ENCODE data around the gene PAF1. TPM values are rescaled to one million over a fixed set of nuclear protein-coding genes. Genes with fewer than 3 reads are reported as not detected.

The PAF1 gene
- total and polyA plus RNA-seq, 2 of the 13 experiments (the other 11 are each of a cell fraction or from before 2014, with no cell fraction given) = 30.2 to 31.1 TPM

- TF ChIP-seq ZBTB39 (CRISPR knock-in tag; IDR thresholded peaks at IDR 0.05) (no peak), ZNF256 (CRISPR knock-in tag; conservative IDR thresholded peaks at IDR 0.05) (no peak), ZNF382 (CRISPR knock-in tag; IDR thresholded peaks at IDR 0.05; ENCODE audit: borderline replicate concordance) (no peak), ZEB1 (IDR thresholded peaks at IDR 0.05; ENCODE audit: insufficient replicate concordance, low read depth) (peak; percentile 40), SMARCE1 (IDR thresholded peaks at IDR 0.05; ENCODE audit: borderline replicate concordance) (no peak), ATF7 (IDR thresholded peaks at IDR 0.05) (peak; percentile 80), ATF7 (CRISPR knock-in tag; IDR thresholded peaks at IDR 0.05) (no peak), PRDM10 (CRISPR knock-in tag; IDR thresholded peaks at IDR 0.05; ENCODE audit: low read depth) (no peak), ZNF713 (CRISPR knock-in tag; IDR thresholded peaks at IDR 0.05) (no peak), TRIM24 (CRISPR knock-in tag; IDR thresholded peaks at IDR 0.05) (no peak), POLR2A (IDR thresholded peaks at IDR 0.05; ENCODE audit: insufficient read depth in 1 of 2, low read depth in 2 of 2, low read length in 2 of 2) (no peak), ETV6 (CRISPR knock-in tag; conservative IDR thresholded peaks at IDR 0.05) (no peak), ASH2L (IDR thresholded peaks at IDR 0.05; ENCODE audit: insufficient read length, low read depth, low read length) (no peak), ZNF710 (CRISPR knock-in tag; IDR thresholded peaks at IDR 0.05; ENCODE audit: borderline replicate concordance) (no peak), ZNF432 (CRISPR knock-in tag; IDR thresholded peaks at IDR 0.05; ENCODE audit: borderline replicate concordance) (no peak), KDM1A (CRISPR knock-in tag; IDR thresholded peaks at IDR 0.05) (no peak), GPBP1L1 (CRISPR knock-in tag; IDR thresholded peaks at IDR 0.05) (no peak), U2AF1 (optimal IDR thresholded peaks at IDR 0.05; ENCODE audit: low read depth, low read length) (peak; percentile 20), KAT7 (CRISPR knock-in tag; IDR thresholded peaks at IDR 0.05; ENCODE audit: borderline replicate concordance) (no peak; the same call in 1 of the 2 replicates), THAP8 (CRISPR knock-in tag; IDR thresholded peaks at IDR 0.05; ENCODE audit: borderline replicate concordance) (no peak), ZNF451 (CRISPR knock-in tag; IDR thresholded peaks at IDR 0.05) (no peak), ZNF264 (CRISPR knock-in tag; IDR thresholded peaks at IDR 0.05) (no peak), STAT5B (CRISPR knock-in tag; IDR thresholded peaks at IDR 0.05) (no peak), ARNT (IDR thresholded peaks at IDR 0.05) (no peak)
These were observed 505 bp downstream of the PAF1 start (continued) for GRCh38 chr19:39390451-39390750.

All from HepG2 (cell line).